ENCODE measurements around the gene SPATA21. TPM values are rescaled to one million over a fixed set of nuclear protein-coding genes. Genes with fewer than 3 reads are reported as not detected.

Gene SPATA21
- polyA plus RNA-seq, 2 of the 4 experiments (the other 2 are of a cell fraction), result 0.08 to 0.09 TPM

DNA sequence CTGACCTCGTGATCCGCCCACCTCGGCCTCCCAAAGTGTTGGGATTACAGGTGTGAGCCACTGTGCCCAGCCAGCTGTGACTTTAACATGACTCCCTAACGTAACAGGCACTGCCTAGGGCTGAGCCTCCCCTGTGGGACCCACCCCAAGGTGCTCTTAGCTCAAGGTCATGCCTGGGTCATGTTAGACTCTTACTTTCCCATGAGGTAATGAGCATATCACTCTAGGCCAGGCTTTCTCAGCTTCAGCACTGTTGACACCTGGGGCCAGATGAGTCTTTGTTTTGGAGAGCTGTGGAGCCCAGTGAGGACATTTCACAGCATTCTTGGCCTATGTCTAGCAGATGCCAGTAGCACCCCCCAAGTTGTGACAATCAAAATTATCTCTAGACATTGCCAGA, 7.8 kb upstream of the SPATA21 start:
- FAIRE-seq (no peak), DNase-seq (ENCODE audit: low read depth in 1 of 2, low spot score in 1 of 2) (no peak), ATAC-seq (no peak)
- TF ChIP-seq CBX2 (IDR thresholded peaks at IDR 0.05; ENCODE audit: borderline replicate concordance, low read depth), result no peak
- no peak for TF ChIP-seq POLR2AphosphoS2 (conservative IDR thresholded peaks at IDR 0.05; ENCODE audit: low read length)
- no peak for TF ChIP-seq ZSCAN20 (CRISPR knock-in tag; IDR thresholded peaks at IDR 0.05)
- Histone ChIP-seq H3K4me3 (no peak overlapping the region), H3K4me2 (no peak overlapping the region), H3K27ac (no peak overlapping the region), H3K4me1 (peaks cover 8% of the 10 kb centered on the region; the same call in 1 of the 3 replicates), H3K9me3 (no peaks in the 10 kb centered on the region)
- ChIA-PET CTCF (interaction anchor here (0.6 kb wide), 1 partner anchor 24 kb away, joined by 4 read pairs; no protein-coding TSS in a partner anchor), POLR2A (no interaction called here)
- 96% methylated on average over 4 of the region's 4 CpGs for WGBS (ENCODE audit: missing lambda C conversion rate)

- Histone ChIP-seq H3K9me3 (no peaks in the 10 kb centered on the region), H3K4me1 (peaks cover 8% of the 10 kb centered on the region; the same call in 1 of the 3 replicates), H3K4me3 (no peak overlapping the region), H3K4me2 (no peak overlapping the region), H3K27ac (no peak overlapping the region)
- CTCF ChIA-PET, result interaction anchor here (0.6 kb wide), 1 partner anchor 25 kb away, joined by 4 read pairs; no protein-coding TSS in a partner anchor
- FAIRE-seq, result no peak
- 90% methylated on average over 14 of the region's 14 CpGs for WGBS (ENCODE audit: missing lambda C conversion rate)
- POLR2A ChIA-PET, result no interaction called here
- no peak for DNase-seq (ENCODE audit: low read depth in 1 of 2, low spot score in 1 of 2)
- ATAC-seq, result no peak
- TF ChIP-seq POLR2AphosphoS2 (conservative IDR thresholded peaks at IDR 0.05; ENCODE audit: low read length) (no peak), RAD21 (conservative IDR thresholded peaks at IDR 0.05 in 1 of 2, IDR thresholded peaks at IDR 0.05 in 1 of 2) (no peak), TFCP2L1 (CRISPR knock-in tag; IDR thresholded peaks at IDR 0.05) (no peak), HMGXB4 (CRISPR knock-in tag; IDR thresholded peaks at IDR 0.05; ENCODE audit: borderline replicate concordance) (no peak)
Observed at GRCh38 chr1:16443975-16444770, 6.9 kb upstream of the SPATA21 start.

- no peak for ATAC-seq
- Histone ChIP-seq H3K4me2 (no peak overlapping the region), H3K4me3 (no peak overlapping the region), H3K4me1 (peaks cover 8% of the 10 kb centered on the region; the same call in 1 of the 3 replicates), H3K27ac (no peak overlapping the region), H3K9me3 (no peaks in the 10 kb centered on the region)
- DNase-seq (ENCODE audit: low read depth in 1 of 2, low spot score in 1 of 2), result no peak
- TF ChIP-seq RAD21 (conservative IDR thresholded peaks at IDR 0.05 in 1 of 2, IDR thresholded peaks at IDR 0.05 in 1 of 2), result no peak
- TF ChIP-seq SREBF2 (IDR thresholded peaks at IDR 0.05), result no peak
- TF ChIP-seq SMC3 (IDR thresholded peaks at IDR 0.05), result no peak
- TF ChIP-seq MYC (IDR thresholded peaks at IDR 0.05; ENCODE audit: borderline replicate concordance, low read length), result no peak
- TF ChIP-seq ESRRA (IDR thresholded peaks at IDR 0.05; ENCODE audit: borderline replicate concordance, low read length), result no peak
- TF ChIP-seq NPAS2 (CRISPR knock-in tag; IDR thresholded peaks at IDR 0.05; ENCODE audit: borderline replicate concordance), result no peak
- TF ChIP-seq PHF8 (IDR thresholded peaks at IDR 0.05; ENCODE audit: borderline replicate concordance, low read depth), result no peak
- TF ChIP-seq HOXB5 (CRISPR knock-in tag; IDR thresholded peaks at IDR 0.05), result no peak
- ChIA-PET CTCF (no interaction called here), POLR2A (no interaction called here)
- FAIRE-seq, result no peak
- 94% methylated on average over 2 of the region's 2 CpGs for WGBS (ENCODE audit: missing lambda C conversion rate)
Observed at GRCh38 chr1:16442941-16443340, 5.7 kb upstream of the SPATA21 start.

GRCh38 chr1:16442265-16442664, 5.0 kb upstream of the SPATA21 start:
- CTCF ChIA-PET, result interaction anchor here (1.0 to 1.9 kb wide), 2 partner anchors 12 to 22 kb away, joined by 3 to 5 read pairs; no protein-coding TSS in a partner anchor
- POLR2A ChIA-PET, result no interaction called here
- 96% methylated on average over 7 of the region's 7 CpGs for WGBS (ENCODE audit: missing lambda C conversion rate)
- DNase-seq (ENCODE audit: low read depth in 1 of 2, low spot score in 1 of 2) (no peak), ATAC-seq (no peak), FAIRE-seq (no peak)
- Histone ChIP-seq H3K4me2 (no peak overlapping the region), H3K4me3 (no peak overlapping the region), H3K9me3 (no peaks in the 10 kb centered on the region), H3K27ac (no peak overlapping the region), H3K4me1 (peaks cover 8% of the 10 kb centered on the region; the same call in 1 of the 3 replicates)
- no peak for TF ChIP-seq SREBF2 (IDR thresholded peaks at IDR 0.05)
- TF ChIP-seq HMGXB4 (CRISPR knock-in tag; IDR thresholded peaks at IDR 0.05; ENCODE audit: borderline replicate concordance), result no peak
- TF ChIP-seq KDM5A (IDR thresholded peaks at IDR 0.05), result no peak
- TF ChIP-seq, protein P1, sequence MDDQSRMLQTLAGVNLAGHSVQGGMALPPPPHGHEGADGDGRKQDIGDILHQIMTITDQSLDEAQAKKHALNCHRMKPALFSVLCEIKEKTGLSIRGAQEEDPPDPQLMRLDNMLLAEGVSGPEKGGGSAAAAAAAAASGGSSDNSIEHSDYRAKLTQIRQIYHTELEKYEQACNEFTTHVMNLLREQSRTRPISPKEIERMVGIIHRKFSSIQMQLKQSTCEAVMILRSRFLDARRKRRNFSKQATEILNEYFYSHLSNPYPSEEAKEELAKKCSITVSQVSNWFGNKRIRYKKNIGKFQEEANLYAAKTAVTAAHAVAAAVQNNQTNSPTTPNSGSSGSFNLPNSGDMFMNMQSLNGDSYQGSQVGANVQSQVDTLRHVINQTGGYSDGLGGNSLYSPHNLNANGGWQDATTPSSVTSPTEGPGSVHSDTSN (IDR thresholded peaks at IDR 0.05), result no peak
- TF ChIP-seq PHF8 (IDR thresholded peaks at IDR 0.05; ENCODE audit: borderline replicate concordance, low read depth), result no peak
- TF ChIP-seq, protein P2, sequence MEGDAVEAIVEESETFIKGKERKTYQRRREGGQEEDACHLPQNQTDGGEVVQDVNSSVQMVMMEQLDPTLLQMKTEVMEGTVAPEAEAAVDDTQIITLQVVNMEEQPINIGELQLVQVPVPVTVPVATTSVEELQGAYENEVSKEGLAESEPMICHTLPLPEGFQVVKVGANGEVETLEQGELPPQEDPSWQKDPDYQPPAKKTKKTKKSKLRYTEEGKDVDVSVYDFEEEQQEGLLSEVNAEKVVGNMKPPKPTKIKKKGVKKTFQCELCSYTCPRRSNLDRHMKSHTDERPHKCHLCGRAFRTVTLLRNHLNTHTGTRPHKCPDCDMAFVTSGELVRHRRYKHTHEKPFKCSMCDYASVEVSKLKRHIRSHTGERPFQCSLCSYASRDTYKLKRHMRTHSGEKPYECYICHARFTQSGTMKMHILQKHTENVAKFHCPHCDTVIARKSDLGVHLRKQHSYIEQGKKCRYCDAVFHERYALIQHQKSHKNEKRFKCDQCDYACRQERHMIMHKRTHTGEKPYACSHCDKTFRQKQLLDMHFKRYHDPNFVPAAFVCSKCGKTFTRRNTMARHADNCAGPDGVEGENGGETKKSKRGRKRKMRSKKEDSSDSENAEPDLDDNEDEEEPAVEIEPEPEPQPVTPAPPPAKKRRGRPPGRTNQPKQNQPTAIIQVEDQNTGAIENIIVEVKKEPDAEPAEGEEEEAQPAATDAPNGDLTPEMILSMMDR (IDR thresholded peaks at IDR 0.05), result no peak
- TF ChIP-seq RARB (CRISPR knock-in tag; IDR thresholded peaks at IDR 0.05), result no peak
- TF ChIP-seq BHLHE40 (IDR thresholded peaks at IDR 0.05; ENCODE audit: low read depth, low read length), result no peak
- TF ChIP-seq HDAC2 (IDR thresholded peaks at IDR 0.05), result no peak
